ENCODE measurements around the gene KRTAP20-3. TPM values are rescaled to one million over a fixed set of nuclear protein-coding genes. Genes with fewer than 3 reads are reported as not detected.

The KRTAP20-3 gene
- polyA plus RNA-seq, 4 donors = not detected

GRCh38 chr21:30652891-30653290 lies 10.2 kb downstream of the KRTAP20-3 start:
- Histone ChIP-seq H3K9me3 (ENCODE audit: control insufficient read depth in 2 of 2, insufficient read depth in 1 of 2, low read depth in 1 of 2, low read length in 1 of 2) (no peaks in the 10 kb centered on the region), H3K27ac (ENCODE audit: low read depth in 1 of 3, low read length in 2 of 3) (no peak overlapping the region), H3K36me3 (ENCODE audit: control insufficient read depth in 3 of 3, insufficient read depth in 2 of 3, low read depth in 1 of 3, low read length in 3 of 3) (no peaks in the 10 kb centered on the region), H3K4me3 (ENCODE audit: low read depth in 1 of 3, low read length in 3 of 3) (no peak overlapping the region), H3K27me3 (ENCODE audit: control insufficient read depth in 3 of 3, insufficient read depth in 3 of 3, low read length in 3 of 3) (no peaks in the 10 kb centered on the region), H3K4me1 (ENCODE audit: control insufficient read depth in 3 of 3, insufficient read depth in 2 of 3, low read depth in 1 of 3, low read length in 2 of 3) (no peaks in the 10 kb centered on the region)
- no peak for FAIRE-seq
- no peak for DNase-seq

GRCh38 chr21:30668776-30669175 lies 26.1 kb downstream of the KRTAP20-3 start:
- 70 to 84% (median 81%) methylated on average over 1 of the region's 1 CpG for WGBS, 3 donors
- H3K27ac ChIP-seq (ENCODE audit: low read depth in 1 of 3, low read length in 2 of 3) = no peak overlapping the region
- no peaks in the 10 kb centered on the region for H3K36me3 ChIP-seq (ENCODE audit: control insufficient read depth in 3 of 3, insufficient read depth in 2 of 3, low read depth in 1 of 3, low read length in 3 of 3)
- no peaks in the 10 kb centered on the region for H3K27me3 ChIP-seq (ENCODE audit: control insufficient read depth in 3 of 3, insufficient read depth in 3 of 3, low read length in 3 of 3)
- DNase-seq (no peak), FAIRE-seq (no peak)
- no peak overlapping the region for H3K4me3 ChIP-seq (ENCODE audit: low read depth in 1 of 3, low read length in 3 of 3)
- H3K9me3 ChIP-seq (ENCODE audit: control insufficient read depth in 2 of 2, insufficient read depth in 1 of 2, low read depth in 1 of 2, low read length in 1 of 2) = peaks cover 0 to 6% of the 10 kb centered on the region in 2 donors
- H3K4me1 ChIP-seq (ENCODE audit: control insufficient read depth in 3 of 3, insufficient read depth in 2 of 3, low read depth in 1 of 3, low read length in 2 of 3) = no peaks in the 10 kb centered on the region

GRCh38 chr21:30672985-30673650 lies 30.5 kb downstream of the KRTAP20-3 start:
- H3K27ac ChIP-seq (ENCODE audit: low read depth in 1 of 3, low read length in 2 of 3) = no peak overlapping the region
- H3K4me1 ChIP-seq (ENCODE audit: control insufficient read depth in 3 of 3, insufficient read depth in 2 of 3, low read depth in 1 of 3, low read length in 2 of 3) = no peaks in the 10 kb centered on the region
- FAIRE-seq = no peak
- 64 to 76% (median 72%) methylated on average over 2 of the region's 2 CpGs for WGBS, 3 donors
- H3K9me3 ChIP-seq (ENCODE audit: control insufficient read depth in 2 of 2, insufficient read depth in 1 of 2, low read depth in 1 of 2, low read length in 1 of 2) = peaks cover 0 to 8% of the 10 kb centered on the region in 2 donors
- no peaks in the 10 kb centered on the region for H3K27me3 ChIP-seq (ENCODE audit: control insufficient read depth in 3 of 3, insufficient read depth in 3 of 3, low read length in 3 of 3)
- no peaks in the 10 kb centered on the region for H3K36me3 ChIP-seq (ENCODE audit: control insufficient read depth in 3 of 3, insufficient read depth in 2 of 3, low read depth in 1 of 3, low read length in 3 of 3)
- H3K4me3 ChIP-seq (ENCODE audit: low read depth in 1 of 3, low read length in 3 of 3) = no peak overlapping the region
- no peak for DNase-seq

GRCh38 chr21:30674312-30674711 lies 31.6 kb downstream of the KRTAP20-3 start:
- no peaks in the 10 kb centered on the region for H3K27me3 ChIP-seq (ENCODE audit: control insufficient read depth in 3 of 3, insufficient read depth in 3 of 3, low read length in 3 of 3)
- no peaks in the 10 kb centered on the region for H3K36me3 ChIP-seq (ENCODE audit: control insufficient read depth in 3 of 3, insufficient read depth in 2 of 3, low read depth in 1 of 3, low read length in 3 of 3)
- H3K4me1 ChIP-seq (ENCODE audit: control insufficient read depth in 3 of 3, insufficient read depth in 2 of 3, low read depth in 1 of 3, low read length in 2 of 3) = no peaks in the 10 kb centered on the region
- FAIRE-seq = no peak
- H3K9me3 ChIP-seq (ENCODE audit: control insufficient read depth in 2 of 2, insufficient read depth in 1 of 2, low read depth in 1 of 2, low read length in 1 of 2) = peaks cover 0 to 3% of the 10 kb centered on the region in 2 donors
- H3K4me3 ChIP-seq (ENCODE audit: low read depth in 1 of 3, low read length in 3 of 3) = no peak overlapping the region
- H3K27ac ChIP-seq (ENCODE audit: low read depth in 1 of 3, low read length in 2 of 3) = no peak overlapping the region
- WGBS, 3 donors = 40 to 79% (median 63%) methylated on average over 1 of the region's 1 CpG
- DNase-seq = no peak

- FAIRE-seq (no peak), DNase-seq (no peak)
- Histone ChIP-seq H3K9me3 (ENCODE audit: control insufficient read depth in 2 of 2, insufficient read depth in 1 of 2, low read depth in 1 of 2, low read length in 1 of 2) (peaks cover 0 to 3% of the 10 kb centered on the region in 2 donors), H3K4me3 (ENCODE audit: low read depth in 1 of 3, low read length in 3 of 3) (no peak overlapping the region), H3K27me3 (ENCODE audit: control insufficient read depth in 3 of 3, insufficient read depth in 3 of 3, low read length in 3 of 3) (no peaks in the 10 kb centered on the region), H3K36me3 (ENCODE audit: control insufficient read depth in 3 of 3, insufficient read depth in 2 of 3, low read depth in 1 of 3, low read length in 3 of 3) (no peaks in the 10 kb centered on the region), H3K27ac (ENCODE audit: low read depth in 1 of 3, low read length in 2 of 3) (no peak overlapping the region), H3K4me1 (ENCODE audit: control insufficient read depth in 3 of 3, insufficient read depth in 2 of 3, low read depth in 1 of 3, low read length in 2 of 3) (no peaks in the 10 kb centered on the region)
Measured at GRCh38 chr21:30676737-30677136, 34.1 kb downstream of the KRTAP20-3 start.

- Histone ChIP-seq H3K27ac (ENCODE audit: low read depth in 1 of 3, low read length in 2 of 3) (no peak overlapping the region), H3K9me3 (ENCODE audit: control insufficient read depth in 2 of 2, insufficient read depth in 1 of 2, low read depth in 1 of 2, low read length in 1 of 2) (no peaks in the 10 kb centered on the region), H3K27me3 (ENCODE audit: control insufficient read depth in 3 of 3, insufficient read depth in 3 of 3, low read length in 3 of 3) (no peaks in the 10 kb centered on the region), H3K4me1 (ENCODE audit: control insufficient read depth in 3 of 3, insufficient read depth in 2 of 3, low read depth in 1 of 3, low read length in 2 of 3) (no peaks in the 10 kb centered on the region), H3K36me3 (ENCODE audit: control insufficient read depth in 3 of 3, insufficient read depth in 2 of 3, low read depth in 1 of 3, low read length in 3 of 3) (no peaks in the 10 kb centered on the region), H3K4me3 (ENCODE audit: low read depth in 1 of 3, low read length in 3 of 3) (no peak overlapping the region)
- DNase-seq (no peak), FAIRE-seq (no peak)
- 38 to 44% (median 41%) methylated on average over 1 of the region's 1 CpG for whole genome bisulfite sequencing, 3 donors
Measured at GRCh38 chr21:30680586-30680985, 37.9 kb downstream of the KRTAP20-3 start.

- Histone ChIP-seq H3K4me3 (ENCODE audit: low read depth in 1 of 3, low read length in 3 of 3) (no peak overlapping the region), H3K4me1 (ENCODE audit: control insufficient read depth in 3 of 3, insufficient read depth in 2 of 3, low read depth in 1 of 3, low read length in 2 of 3) (no peaks in the 10 kb centered on the region), H3K27ac (ENCODE audit: low read depth in 1 of 3, low read length in 2 of 3) (no peak overlapping the region), H3K27me3 (ENCODE audit: control insufficient read depth in 3 of 3, insufficient read depth in 3 of 3, low read length in 3 of 3) (no peaks in the 10 kb centered on the region), H3K36me3 (ENCODE audit: control insufficient read depth in 3 of 3, insufficient read depth in 2 of 3, low read depth in 1 of 3, low read length in 3 of 3) (no peaks in the 10 kb centered on the region), H3K9me3 (ENCODE audit: control insufficient read depth in 2 of 2, insufficient read depth in 1 of 2, low read depth in 1 of 2, low read length in 1 of 2) (no peaks in the 10 kb centered on the region)
- WGBS, 3 donors = 74 to 81% (median 79%) methylated on average over 6 of the region's 6 CpGs
- no peak for DNase-seq
- no peak for FAIRE-seq
Measured at GRCh38 chr21:30684506-30684905, 41.8 kb downstream of the KRTAP20-3 start.

GRCh38 chr21:30689822-30690221 lies 47.2 kb downstream of the KRTAP20-3 start:
- H3K4me3 ChIP-seq (ENCODE audit: low read depth in 1 of 3, low read length in 3 of 3) = no peak overlapping the region
- no peaks in the 10 kb centered on the region for H3K36me3 ChIP-seq (ENCODE audit: control insufficient read depth in 3 of 3, insufficient read depth in 2 of 3, low read depth in 1 of 3, low read length in 3 of 3)
- no peaks in the 10 kb centered on the region for H3K27me3 ChIP-seq (ENCODE audit: control insufficient read depth in 3 of 3, insufficient read depth in 3 of 3, low read length in 3 of 3)
- FAIRE-seq = no peak
- H3K4me1 ChIP-seq (ENCODE audit: control insufficient read depth in 3 of 3, insufficient read depth in 2 of 3, low read depth in 1 of 3, low read length in 2 of 3) = no peaks in the 10 kb centered on the region
- DNase-seq = no peak
- H3K27ac ChIP-seq (ENCODE audit: low read depth in 1 of 3, low read length in 2 of 3) = no peak overlapping the region
- 68 to 70% (median 68%) methylated on average over 7 of the region's 7 CpGs for WGBS, 3 donors
- no peaks in the 10 kb centered on the region for H3K9me3 ChIP-seq (ENCODE audit: control insufficient read depth in 2 of 2, insufficient read depth in 1 of 2, low read depth in 1 of 2, low read length in 1 of 2)

Data from small intestine (tissue), 7 donors.